Epithelial cell of esophagus (primary cell): ENCODE measurements around the gene MAS1.
A peak's percentile ranks its signal among the peaks of the same experiment; 100 is the strongest.

ENCODE experiments used
- DNase-seq: peaks from one replicate; pipeline ENCODE4 v3.0.0; 2010; ENCODE audit warnings: low read depth
- H3K4me3 ChIP-seq: 2 replicates; pipeline ENCODE4 v1.5.1; 2011; ENCODE audit warnings: mild to moderate bottlenecking, low read length, control low read depth
- TF ChIP-seq, protein P1 (sequence below): IDR thresholded peaks from 2 replicates; pipeline ENCODE4 v1.5.1; 2011; ENCODE audit warnings: low read depth, mild to moderate bottlenecking, low read length, control low read depth, inconsistent platforms; ENCODE audit not compliant: insufficient read depth; ENCODE audit errors: missing control alignments

Gene MAS1

DNA sequence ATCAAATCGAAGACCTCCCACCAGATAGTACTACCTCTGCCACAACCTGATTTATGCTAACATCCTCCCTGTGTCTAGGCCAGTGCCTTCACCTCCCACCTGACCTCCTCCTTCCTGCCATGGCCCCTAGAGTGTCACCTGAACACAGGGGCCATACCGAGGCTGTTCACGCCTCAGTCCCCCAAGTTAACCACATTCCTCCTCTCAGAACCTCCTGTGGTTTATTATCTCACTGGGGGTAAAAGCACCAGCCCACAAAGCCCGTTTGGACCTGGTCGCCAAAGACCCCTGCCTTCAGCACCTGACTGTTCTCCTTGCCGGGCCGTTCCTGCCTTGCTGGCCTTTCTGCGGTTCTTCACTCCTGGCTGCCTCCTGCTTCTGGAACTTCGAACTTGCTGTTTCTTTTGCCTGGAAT lies 13.7 kb downstream of the MAS1 start:
- no peak overlapping the region for H3K4me3 ChIP-seq
- DNase-seq, result no peak
- TF ChIP-seq, protein P1, sequence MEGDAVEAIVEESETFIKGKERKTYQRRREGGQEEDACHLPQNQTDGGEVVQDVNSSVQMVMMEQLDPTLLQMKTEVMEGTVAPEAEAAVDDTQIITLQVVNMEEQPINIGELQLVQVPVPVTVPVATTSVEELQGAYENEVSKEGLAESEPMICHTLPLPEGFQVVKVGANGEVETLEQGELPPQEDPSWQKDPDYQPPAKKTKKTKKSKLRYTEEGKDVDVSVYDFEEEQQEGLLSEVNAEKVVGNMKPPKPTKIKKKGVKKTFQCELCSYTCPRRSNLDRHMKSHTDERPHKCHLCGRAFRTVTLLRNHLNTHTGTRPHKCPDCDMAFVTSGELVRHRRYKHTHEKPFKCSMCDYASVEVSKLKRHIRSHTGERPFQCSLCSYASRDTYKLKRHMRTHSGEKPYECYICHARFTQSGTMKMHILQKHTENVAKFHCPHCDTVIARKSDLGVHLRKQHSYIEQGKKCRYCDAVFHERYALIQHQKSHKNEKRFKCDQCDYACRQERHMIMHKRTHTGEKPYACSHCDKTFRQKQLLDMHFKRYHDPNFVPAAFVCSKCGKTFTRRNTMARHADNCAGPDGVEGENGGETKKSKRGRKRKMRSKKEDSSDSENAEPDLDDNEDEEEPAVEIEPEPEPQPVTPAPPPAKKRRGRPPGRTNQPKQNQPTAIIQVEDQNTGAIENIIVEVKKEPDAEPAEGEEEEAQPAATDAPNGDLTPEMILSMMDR, result no peak

DNA sequence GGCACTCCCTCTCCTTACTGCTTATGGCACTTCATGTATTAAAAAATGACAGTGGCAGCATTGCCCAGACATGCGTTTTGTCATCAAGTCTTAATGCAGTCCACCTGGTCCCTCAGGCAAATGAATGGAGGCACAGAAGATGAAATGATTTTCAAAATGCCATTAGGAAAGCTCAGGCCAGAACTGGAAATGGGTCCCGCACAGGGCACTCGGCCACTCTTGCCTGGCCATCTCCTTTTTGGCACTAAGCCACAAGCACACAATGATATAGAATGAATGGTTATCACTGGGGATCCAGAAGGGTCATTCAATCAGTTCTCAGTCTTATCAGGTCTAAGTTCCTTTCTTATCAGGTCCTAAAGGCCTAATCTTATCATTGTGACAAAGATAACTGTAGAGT lies 15.6 kb downstream of the MAS1 start:
- no peak for DNase-seq
- H3K4me3 ChIP-seq, result no peak overlapping the region
- TF ChIP-seq, protein P1, result no peak

DNA sequence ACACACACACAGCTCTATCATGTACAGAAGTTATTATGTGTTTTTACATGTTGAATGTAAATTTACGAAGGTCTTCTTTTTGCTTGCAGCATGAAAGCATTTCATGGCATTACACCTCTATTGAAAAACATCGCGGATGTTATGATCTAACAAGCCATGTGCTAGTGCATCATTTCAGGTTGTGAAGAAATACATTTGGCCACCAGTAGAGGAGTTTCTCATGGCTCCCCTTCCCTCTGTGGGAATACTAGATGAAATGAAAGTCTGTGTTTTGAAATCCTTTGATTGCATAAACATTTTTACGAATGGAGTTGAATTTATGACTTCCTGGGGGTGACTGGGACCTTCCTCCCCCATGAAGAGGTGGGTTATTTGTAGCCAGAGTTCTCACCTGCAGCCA lies 17.7 kb downstream of the MAS1 start:
- no peak for DNase-seq
- TF ChIP-seq, protein P1, result no peak
- H3K4me3 ChIP-seq, result no peak overlapping the region

DNA sequence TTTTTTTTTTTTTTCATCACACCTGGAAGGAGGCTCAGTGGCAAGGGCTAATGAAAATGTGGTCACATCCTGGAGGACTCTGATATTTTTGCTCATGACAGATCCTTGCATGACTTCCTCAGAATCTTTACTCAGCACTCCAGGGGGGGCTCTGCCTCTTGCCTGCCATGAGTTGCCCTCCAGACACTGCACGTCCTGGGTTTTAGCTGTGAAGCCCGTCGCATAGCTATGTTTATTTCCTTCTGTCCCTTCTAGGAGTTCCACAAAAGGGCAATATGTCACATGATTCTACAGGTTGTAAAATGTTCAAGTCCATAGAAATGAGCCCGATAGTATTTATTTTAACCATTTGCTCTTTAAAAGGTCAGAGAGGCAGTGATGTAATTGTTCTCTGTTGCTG lies 18.2 kb downstream of the MAS1 start:
- DNase-seq, result no peak
- TF ChIP-seq, protein P1, result no peak

DNA sequence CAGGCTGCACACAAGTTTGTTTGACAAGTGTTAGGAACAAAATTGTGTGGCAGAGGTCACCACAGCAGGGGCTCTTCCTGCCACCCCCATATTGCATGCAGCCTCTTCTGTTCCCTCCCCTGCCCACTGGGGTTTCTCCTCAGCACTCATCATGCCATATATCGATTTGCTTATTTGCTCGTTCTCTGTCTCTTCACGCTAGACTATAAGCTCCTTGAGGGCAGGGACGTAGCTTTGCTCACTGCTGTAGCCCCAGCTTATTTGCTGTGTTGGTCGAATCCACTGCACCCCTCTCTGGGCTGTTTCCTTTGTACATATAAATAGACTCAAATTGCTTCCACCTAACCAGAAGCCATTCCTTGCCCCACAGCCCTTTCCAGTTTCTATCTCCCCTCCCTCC lies 19.6 kb downstream of the MAS1 start:
- no peak for DNase-seq
- TF ChIP-seq, protein P1, result no peak
- H3K4me3 ChIP-seq, result no peak overlapping the region

More for the DNA sequence above, 18.2 kb downstream of the MAS1 start:
- no peak overlapping the region for H3K4me3 ChIP-seq

DNA sequence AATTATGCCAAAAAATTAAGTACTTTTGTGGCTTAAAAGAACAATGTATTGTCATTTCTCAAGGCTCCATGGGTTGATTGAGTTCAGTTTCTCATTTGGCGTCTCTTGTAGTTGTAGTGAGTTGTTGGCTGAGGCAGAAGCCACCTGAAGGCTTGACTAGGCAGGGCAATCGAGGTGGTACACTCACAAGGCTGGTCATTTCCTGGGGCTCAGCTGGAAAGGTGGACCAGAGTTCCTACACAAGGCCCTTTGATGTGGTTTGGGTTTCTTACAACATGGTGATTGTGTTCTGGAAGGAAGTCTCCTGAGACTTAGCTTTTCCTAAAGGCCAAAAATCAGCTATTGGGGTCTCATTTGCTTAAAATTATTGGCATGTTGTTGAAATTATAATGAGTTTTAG lies 22.6 kb downstream of the MAS1 start:
- peak; percentile 14 for DNase-seq
- TF ChIP-seq, protein P1, result no peak
- H3K4me3 ChIP-seq, result no peak overlapping the region

DNA sequence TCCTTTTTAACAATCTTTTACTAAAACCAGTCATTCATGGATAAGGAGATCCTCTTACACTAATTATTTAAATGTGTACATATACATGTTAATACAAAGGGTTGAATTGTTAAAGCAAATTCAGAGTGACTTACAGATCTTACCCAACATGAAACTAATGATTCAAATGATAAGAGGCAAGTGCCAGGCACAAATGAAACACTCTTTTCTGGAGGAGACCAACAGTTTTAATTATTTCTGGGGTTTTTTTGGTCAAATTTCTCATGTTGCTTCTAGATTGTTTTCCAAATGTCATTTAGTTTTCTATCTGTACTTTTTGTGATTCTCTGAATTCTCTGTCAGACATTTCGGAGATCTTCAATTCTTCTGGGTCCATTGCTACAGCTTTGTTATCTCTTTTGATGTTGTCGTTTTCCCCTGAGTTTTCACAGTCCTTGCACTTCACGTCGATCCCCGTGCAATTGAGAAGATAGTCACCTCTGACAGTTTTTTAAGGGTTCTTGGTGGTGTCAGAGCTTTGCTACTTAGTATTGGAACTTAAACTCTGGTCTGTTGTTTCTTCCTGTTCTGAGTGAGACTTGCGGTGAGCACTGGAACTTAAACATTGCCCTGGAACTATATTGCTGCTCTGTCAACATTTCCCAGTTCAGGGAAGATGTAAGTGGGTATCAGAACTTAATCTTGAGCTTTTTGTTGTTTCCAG lies 23.2 kb downstream of the MAS1 start:
- DNase-seq, result no peak

More for the DNA sequence above, 23.2 kb downstream of the MAS1 start:
- no peak overlapping the region for H3K4me3 ChIP-seq
- TF ChIP-seq, protein P1, result no peak
